Measurements from ENCODE around the gene ERF.

The ERF gene

DNA sequence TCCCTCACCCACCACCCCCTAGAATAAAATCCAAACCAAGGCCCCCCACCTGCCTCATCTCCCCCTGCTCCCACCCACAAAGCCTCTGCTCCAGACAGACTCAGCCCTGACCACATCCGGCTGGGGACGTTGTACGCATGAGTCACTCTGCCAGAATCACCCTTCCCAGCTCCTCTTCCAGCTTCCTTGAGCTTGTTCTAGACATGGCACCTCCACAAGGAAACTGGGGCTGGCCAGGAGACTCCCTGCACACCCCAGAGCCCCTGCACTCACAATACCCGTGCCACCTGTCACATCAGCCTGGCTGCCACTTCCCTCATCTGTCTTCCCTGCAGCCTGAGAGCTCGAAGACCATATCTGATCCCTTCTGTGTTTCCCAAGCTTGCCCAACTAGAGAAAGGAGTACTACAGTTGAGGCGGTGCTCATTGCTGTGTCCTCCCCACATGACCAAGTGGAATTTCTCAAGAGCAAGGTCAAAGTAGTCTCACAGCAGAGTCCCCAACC lies 47.1 kb downstream of the ERF start:
- peak; percentile 52 for DNase-seq

GRCh38 chr19:42206871-42207755 lies 47.8 kb downstream of the ERF start:
- peak; percentile 30 for DNase-seq

DNA sequence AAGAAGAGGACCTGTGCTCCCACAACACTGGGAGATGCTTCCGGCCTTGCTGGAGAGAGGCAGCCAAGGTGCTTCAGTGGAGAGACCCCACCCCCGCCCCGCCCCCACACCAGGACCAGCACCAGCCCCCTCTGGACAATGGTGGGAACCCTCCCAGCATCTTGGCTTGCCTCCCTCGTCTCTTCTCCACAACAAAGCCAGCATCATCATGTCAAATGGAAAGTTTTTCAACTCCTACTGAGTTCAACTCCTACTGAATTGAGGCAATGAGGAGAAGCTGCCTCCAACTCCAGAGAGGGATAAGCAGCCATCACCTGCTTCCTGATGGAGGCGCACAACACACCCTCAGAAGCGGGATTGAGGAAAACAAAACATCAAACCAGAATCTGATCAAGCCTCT lies 50.3 kb downstream of the ERF start:
- no peak for DNase-seq

DNA sequence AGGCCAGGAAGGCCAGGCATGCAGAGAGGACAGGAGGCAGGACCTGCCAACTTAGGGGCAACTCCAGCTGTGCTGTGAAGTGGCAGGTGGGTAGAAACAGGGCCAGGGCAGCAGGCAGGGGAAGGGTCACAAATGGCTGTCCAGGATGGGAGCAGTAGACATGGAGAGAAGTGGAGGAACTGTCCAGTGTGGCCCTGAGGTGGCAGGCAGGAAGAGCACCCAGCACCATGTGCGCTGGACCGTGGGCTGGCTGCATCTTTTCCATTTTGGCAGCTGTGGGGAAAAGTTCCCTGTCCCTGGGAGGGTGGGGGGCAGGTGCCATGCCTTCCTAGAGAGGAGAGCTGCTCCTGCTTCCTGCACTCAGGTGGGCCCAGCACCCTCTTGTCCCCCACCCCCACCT lies 51.2 kb downstream of the ERF start:
- DNase-seq: no peak

DNA sequence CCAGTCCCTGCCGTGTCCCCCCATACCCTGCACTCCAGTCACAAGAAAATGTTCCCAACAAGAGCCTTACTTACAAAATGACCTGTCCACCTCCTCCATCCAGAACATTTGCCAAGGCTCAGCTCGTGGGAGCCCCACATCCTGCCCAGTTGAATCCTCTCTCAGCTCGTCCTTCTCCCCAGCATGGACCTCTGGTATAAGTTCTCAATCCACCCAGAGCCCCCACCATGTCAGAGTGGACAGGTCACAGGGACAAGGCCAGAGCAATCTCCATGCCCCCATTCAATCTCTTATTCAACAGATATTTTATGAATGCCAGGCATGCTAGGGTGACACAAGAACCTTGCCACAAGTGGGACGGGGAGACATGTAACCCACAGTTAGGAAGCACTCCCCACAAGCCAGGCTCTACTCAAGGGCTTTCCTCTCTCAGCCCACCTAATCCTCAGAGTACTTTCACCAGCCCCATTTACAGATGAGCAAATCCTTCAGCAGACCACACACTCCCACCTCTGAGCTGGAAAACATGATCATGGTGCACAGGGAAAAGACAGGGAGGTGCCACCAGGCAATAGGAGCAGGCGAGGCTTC lies 52.5 kb downstream of the ERF start:
- DNase-seq: no peak

DNA sequence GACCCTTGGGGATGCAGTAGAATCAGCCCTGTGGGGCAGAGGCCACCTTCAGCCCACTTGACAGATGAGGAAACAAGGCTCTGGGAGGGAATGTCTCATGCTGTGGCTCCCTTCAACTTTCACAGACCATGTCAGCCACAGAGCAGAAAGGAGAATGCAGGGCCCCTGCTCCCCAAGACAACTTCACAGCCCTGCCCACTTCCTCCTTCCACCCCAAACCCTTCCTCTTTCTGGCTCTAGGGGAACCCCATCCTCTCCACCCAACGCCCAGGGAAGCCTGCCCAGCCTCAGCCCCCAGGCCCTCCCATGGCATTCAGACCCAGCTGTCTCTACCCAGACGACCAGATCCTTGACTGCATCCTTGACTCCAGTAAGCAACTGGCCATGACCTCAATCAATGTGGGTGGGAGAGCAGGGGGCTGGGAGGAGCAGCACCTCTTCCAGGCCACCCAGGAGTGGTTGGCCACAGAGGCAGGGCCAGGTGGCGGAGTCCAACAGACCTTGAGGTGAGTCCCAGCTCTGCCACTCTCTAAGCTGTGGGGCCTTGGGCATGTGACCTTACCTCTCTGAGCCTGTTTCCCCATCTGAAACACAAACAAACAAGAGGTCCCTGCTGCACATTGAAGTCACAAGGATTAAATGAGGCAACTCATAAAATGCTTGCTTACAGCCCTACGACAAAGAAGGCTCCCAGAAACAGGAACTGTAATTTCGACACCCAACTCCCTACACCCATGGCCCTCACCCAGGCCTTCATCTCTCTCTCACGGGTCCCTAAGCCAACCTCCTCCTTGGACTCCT lies 53.2 kb downstream of the ERF start:
- peak; percentile 28 for DNase-seq

- DNase-seq: peak; percentile 45
Measured at GRCh38 chr19:42200116-42200715, 54.7 kb downstream of the ERF start.

DNA sequence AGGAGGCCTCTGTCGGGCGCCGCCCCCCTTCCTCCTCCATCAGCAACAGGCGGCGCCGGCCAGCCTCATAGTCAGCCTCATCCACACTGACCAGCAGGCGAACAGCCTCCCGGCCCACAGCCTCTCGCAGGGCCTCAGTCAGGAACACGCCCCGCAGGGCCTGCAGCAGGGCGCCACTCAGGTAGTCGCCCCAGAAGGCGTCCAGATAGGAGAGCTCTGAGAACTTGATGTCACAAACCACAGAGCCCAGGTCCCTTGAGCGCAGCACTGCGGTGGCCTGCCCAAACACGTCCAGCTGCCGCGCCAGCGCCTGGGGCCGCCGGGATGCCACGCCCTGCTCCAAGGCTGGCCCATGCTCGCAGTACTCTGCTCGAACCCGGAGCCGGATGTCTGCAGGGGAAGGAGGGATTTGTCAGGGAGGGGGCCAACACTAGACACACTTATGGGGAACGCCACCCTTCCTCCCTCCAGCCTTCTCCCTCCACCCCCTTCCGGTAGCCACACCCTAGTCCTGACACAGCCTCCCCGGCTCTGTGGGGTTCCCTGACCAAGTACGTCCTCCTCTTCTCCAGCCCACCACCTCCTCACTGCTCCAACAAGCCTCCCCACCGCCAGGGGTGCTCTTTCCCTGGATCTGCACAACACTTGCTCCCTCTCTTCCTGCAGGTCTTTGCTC lies 55.4 kb downstream of the ERF start:
- peak; percentile 95 for DNase-seq

GRCh38 chr19:42198676-42199439 lies 56.1 kb downstream of the ERF start:
- peak; percentile 42 for DNase-seq
